ENCODE data around the gene TRPM3.

DNA sequence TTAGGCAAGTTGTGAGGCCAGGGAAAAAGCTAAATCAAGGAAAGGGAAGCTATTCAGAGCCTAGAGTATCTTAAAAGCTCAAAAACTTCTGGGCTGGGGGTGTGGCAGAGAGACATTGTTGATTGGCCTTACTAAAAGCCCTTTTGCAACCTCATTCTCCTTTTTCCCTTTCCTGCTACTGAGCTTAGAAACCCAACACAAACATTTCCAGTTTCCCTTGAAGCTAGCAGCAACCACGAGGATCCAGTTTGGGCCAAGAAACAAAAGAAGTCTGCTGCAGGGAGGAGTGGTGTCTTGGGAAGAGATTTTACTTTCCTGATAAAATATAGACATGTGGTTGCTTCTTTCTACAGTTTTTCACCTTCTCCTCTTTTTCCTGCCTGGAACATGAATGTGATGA lies 571.5 kb downstream of the TRPM3 start:
- no peak for TF ChIP-seq EZH2 (IDR thresholded peaks at IDR 0.05)
- no peak for TF ChIP-seq POLR2AphosphoS5 (IDR thresholded peaks at IDR 0.05; ENCODE audit: borderline replicate concordance, low read depth, low read length)
- no peak for TF ChIP-seq FOXP2 (optimal IDR thresholded peaks at IDR 0.05; ENCODE audit: control extremely low read depth, extremely low read length, insufficient read depth)
